Skeletal muscle cell (primary cell): ENCODE results near the gene CREBL2.

Experiments used
- DNase-seq: peaks from one replicate; pipeline ENCODE4 v3.0.0-alpha.2; 2010; ENCODE audit warnings: low read depth
- H3K4me3 ChIP-seq: 2 replicates; pipeline ENCODE4 v1.5.1; 2011; ENCODE audit warnings: low read depth, mild to moderate bottlenecking, control low read depth, low read length, moderate library complexity

CREBL2 gene

DNA sequence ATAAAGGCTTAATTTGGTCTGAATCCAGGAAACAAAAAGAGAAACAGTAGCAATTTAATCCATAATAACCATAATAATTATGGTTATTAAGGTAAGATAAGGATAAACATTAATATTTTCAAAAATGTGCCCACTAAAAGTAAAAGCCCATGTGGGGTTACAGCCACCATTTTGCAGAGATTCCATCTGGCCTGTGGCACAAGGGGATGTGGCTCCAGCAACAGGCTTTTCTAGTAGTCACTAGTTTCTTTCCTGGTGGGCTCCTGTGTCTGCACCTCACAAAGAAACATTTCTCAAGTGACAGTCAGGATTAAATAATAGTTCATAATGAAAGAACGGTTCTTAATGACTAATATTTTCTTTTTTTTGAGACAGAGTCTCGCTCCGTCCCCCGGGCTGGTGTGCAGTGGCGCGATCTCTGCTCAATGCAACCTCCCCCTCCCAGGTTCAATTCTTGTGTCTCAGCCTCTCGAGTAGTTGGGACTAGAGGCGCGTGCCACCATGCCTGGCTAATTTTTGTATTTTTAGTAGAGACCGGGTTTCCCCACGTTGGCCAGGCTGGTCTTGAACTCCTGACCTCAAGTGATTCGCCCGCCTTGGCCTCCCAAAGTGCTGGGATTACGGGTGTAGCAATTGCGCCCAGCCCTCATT is 52.1 kb downstream of the CREBL2 start:
- no peak overlapping the region for H3K4me3 ChIP-seq
- no peak for DNase-seq

DNA sequence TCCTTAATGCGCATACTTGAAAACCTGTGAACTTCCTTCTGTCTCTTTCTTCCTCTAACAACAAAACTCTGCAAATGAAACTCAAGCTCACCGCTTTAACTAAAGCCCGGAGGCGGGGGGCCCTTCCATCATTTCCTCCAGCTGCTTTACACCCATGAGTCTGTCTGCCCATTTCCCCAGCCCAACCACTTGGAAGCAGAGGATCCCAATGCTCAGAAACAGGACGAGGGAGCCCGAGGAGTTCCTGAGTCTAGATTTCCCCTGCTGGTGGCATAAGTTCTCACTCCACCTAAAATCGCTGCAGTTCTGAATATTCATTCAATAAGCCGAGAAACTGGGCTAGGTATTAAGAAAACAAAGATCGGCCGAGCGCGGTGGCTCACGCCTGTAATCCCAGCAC is 53.5 kb downstream of the CREBL2 start:
- no peak overlapping the region for H3K4me3 ChIP-seq
- DNase-seq = no peak

DNA sequence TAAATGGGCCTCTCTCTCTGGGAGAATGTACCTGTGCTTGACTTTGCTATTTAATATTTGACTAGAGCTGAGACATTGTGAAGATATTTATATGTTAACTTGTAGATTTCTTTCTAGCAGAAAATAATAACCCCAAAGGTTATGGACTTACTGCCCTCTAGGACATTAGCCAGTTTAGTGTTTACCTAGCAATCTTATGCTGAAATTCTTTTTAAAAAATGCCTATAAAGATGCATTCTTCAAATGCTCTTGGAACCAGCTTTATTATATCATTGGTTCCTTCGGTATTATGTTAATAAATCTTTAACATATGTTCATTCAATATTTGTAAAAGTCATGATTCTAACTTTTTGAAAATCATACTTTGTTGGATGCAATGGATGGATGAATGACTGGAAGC is 56.3 kb downstream of the CREBL2 start:
- DNase-seq = no peak
- no peak overlapping the region for H3K4me3 ChIP-seq

DNA sequence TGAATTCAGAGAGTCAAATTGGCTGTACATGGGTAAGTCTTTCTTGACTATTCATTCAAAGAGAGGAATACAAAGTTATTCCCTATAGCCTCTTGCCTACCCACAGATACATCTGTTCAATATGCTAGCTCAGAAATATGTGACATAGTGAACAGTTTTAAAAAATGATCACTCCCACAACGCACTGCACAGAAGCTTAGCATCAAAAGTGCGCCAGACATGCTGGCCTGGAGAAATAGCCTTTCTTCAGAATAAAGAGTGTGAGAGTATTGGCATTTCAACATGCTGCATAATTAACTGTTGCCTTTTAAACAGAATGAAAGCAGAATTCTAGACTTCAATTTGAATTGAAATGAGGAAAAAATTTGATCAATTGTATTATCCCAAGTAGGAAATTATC is 57.3 kb downstream of the CREBL2 start:
- H3K4me3 ChIP-seq = no peak overlapping the region
- DNase-seq = no peak

DNA sequence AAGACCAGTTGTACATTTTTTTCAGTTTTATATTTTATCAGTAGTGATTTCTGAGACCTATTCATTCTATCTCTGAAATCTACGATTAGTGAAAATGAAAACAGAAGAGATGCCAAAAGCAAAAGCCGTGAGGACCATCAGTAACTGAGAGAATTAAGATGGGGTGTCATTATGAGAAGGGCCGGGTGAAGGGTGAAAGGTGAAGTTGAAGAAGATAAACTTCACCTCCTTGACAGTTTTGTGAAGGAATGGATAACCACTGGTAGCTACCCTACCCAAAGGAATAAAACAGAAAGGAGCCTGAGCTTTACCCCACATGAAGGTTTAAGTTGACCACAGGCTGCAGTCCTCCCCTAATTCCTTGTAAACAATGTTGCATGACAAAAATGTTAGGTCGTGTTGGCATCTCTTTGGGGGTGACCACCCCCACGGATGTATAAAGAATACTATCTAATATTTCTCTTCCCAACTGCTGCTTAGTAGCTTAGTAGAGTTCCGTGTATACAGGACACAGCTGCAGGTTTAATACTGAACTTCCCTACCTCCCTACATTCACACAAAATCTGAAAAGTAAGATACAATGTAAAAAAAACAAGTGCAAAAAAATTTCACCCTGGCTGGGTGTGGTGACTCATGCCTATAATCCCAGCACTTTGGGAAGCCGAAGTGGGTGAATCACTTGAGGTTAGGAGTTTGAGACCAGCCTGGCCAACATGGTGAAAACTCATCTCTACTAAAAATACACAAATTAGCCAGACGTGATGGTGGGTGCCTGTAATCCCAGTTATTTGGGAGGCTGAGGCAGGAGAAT is 60.4 kb downstream of the CREBL2 start:
- no peak for DNase-seq
- H3K4me3 ChIP-seq = no peak overlapping the region

DNA sequence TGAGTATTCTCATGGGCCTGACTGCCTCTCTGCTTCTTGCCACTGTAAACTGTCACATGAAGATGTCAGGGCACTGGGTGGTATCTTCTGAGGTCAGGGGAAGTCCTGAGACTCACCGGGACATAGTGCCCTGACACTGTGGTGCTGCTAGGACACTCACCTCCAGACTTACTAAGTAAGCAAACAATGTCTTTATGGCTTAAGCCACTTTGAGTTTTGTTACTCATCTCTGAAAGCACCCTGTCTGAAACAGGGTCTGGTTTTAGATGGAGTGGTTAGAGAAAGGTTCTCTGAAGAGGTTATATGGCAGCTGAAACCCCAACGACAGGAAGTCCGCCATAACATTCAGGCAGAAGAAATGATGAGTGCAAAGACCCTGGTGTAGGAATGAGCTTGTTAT is 61.6 kb downstream of the CREBL2 start:
- no peak overlapping the region for H3K4me3 ChIP-seq
- no peak for DNase-seq

DNA sequence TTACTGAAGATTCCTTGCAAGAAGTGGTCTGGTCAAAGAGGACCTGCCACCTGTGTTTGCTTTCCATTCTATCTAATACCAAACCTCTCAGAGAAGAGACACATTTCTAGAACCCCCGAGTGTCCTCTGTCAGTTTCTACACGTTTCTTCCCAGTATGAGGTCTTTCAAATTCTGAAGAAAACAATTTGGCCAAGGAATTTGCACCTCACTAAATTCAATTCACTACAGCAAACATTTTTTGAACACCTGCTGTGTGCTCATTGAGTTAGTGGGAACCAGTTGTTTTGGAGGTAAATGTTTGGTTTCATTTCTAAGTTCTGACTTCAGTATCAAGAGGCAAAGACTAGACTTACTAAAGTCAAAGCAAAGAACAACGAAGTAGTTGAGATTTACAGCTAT is 64.9 kb downstream of the CREBL2 start:
- H3K4me3 ChIP-seq = no peak overlapping the region
- no peak for DNase-seq

DNA sequence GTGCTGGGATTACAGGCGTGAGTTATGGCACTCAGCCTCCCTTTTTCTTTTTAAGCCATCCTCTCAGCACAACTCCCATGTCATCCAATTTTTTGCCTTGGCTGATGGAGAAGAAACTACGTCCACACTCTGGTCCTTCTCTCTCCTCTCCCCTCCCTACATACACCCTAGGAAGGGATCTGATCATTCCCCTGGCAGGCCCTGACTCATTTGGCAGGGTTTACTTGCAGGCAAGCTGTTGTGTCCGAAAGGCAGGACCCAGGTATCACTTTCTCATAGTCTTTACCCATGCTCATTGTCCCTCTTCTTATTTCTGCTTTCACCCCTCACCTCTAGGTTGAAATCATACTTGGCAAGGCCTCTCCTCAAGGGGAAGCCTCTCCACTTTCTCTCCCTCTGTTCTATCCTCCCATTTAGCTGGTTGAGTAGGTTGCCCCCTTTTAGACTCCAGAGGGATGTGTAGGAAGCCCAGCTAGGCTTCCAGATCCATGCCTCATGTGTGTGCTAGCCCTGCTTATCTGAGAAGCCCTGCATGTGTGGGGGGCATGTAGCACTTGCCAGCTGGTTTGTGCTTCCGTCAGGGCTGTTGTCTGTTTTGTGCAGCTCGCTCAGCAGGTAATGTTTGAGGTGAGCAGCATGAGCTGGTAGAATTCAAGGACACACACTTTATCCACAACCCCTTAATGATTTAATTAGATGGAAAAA is 69.5 kb downstream of the CREBL2 start:
- no peak overlapping the region for H3K4me3 ChIP-seq
- DNase-seq = no peak

DNA sequence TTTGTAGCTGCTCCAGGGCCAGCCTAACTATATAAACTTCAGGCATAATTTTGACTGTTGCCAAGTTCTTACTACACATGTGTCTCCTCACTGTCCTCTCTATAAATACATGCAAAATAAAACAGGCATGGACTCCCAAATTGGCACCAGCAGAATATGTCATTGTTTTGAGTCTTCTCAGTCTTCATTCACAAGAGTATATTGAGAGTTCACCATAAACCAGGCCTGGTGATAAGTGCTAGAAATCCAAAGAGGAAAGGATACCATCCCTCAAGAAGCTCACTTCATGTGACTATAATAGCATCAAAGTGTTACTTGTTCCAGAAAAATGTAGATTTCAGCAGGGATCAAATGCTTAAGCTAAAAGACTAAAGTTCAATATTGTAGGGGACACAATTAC is 70.6 kb downstream of the CREBL2 start:
- no peak for DNase-seq
- H3K4me3 ChIP-seq = no peak overlapping the region

DNA sequence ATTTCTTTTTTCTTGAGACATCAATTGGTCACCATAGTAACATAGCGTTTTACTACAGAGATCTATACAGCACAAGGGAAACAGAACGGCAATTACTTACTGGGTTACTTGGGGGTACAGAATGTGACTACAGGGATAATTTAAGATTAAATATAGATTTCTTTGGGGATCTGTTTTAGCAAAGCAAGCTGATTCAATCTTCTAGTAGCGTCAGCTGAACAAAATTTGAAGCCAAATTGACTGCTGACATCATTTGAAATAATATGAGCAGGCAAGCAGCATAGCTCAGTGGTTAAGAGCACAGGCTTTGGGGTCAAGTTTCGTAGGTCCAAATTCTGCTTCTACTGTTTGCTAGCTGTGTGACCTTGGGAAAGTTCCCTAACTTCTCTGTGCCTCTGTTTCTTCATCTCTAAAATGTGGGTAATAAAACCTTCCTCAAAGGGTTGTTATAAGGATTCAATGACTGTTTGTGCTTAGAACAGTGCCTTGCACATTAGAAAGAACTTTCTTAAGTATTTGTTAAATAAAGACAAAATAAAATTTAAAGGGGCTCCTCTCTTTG is 71.5 kb downstream of the CREBL2 start:
- no peak overlapping the region for H3K4me3 ChIP-seq
- no peak for DNase-seq

DNA sequence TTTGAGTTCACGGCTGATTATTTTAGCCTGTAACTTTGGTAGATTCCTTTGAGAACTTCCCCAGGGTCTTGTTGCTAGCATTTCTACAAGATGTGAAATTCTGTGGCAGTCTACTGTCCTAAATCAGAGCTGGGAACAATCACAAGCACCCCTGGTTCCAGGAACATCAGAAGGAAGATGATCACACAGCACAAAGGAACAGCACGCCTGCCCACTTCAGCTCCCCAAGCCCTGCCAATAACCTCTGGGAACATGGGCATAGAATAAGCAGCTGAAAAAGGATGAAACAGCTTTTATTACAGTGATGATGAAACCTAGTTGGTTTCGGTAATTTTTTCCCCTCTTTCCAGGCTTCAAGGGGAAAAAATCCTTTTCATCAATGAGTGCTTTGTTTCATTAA is 72.0 kb downstream of the CREBL2 start:
- DNase-seq = no peak
- H3K4me3 ChIP-seq = no peak overlapping the region

DNA sequence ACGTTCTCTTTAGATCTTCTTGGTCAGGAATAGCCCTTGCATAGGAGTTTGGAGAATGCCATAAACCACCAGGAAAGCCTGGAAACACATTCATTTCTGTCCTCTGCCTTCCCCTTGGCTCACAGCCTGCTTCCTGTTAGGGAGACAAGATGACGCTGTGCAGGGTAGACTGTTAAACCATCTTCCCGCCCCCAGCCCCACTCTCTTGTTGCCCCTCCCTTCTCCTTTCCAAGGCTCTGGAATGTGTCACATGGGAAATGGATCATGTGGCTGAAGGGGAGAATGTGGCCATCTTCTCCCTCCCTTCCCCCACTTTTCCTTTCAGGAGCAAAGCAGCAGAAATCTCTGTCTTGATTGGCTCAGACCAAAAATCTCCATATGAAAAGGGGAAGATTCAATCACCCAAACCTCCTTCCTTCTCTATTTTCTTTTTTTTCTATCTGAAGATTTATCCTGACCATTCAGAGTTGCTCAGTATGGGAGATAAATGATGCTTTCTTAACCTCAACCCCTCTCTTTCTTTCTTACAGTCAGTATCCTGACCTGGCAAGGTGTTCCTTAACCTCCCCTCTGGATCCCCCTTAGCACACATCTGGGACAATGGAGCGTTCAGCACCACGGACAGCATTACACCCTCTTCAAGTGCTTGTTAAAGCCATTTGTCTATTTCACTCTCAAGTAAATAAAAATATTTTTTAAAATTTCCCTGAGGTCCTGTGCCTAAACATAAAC is 72.9 kb downstream of the CREBL2 start:
- no peak for DNase-seq

DNA sequence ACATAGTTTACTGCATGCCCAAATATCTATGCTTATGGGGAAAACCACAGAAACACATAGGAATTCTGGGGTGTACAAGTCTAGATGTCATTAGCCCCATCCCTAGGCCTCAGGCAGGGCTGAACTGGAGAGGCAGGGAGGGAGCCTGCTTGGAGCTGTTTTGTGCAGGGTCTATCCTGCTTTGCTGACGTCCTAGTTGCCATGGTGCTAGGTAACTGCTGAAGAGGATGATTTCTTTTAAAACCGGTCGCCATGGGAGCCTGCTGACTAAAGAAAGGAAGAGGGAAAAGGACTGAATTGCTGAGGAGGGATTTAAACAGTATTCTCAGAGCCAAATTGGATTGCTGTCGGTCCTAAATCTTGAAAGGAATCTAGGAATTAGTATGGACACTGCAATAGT is 73.6 kb downstream of the CREBL2 start:
- no peak for DNase-seq
- H3K4me3 ChIP-seq = no peak overlapping the region

More for the DNA sequence above, 72.9 kb downstream of the CREBL2 start:
- H3K4me3 ChIP-seq = no peak overlapping the region

DNA sequence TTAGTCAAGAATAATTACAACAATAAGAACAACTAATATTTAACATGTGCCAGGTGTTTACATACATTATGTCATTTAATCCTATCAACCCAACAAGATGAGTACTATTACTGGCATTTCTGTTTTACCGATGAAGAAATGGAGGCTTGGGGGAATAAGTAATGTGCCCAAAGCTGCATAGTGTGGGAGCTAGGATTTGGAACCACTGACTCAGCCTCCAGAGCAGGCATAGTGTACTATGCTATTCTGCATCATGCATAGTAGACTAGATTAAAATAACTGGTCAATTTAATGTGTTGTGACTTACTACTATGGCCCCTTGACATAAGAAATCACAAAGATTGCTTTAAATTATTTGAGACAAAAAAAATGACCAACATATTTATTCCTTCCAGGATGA is 74.8 kb downstream of the CREBL2 start:
- no peak for DNase-seq
- no peak overlapping the region for H3K4me3 ChIP-seq

DNA sequence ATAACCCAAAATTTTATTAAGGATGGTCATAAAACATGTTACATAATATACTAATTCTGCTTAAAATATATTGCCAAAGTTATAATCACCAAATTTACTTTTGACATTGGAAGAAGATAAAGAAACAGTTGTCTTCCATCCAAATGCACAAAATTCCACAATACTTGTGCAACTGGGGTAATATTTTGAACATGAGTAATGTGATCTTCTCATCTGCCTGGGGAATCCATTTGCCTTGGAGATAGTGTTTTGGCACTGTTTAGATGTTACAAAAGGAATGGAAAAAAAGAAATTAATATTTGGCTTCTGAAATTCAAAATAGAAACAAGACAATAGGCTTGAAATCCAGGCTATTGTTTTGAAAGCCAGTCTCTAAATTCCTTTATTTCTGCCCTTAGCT is 75.2 kb downstream of the CREBL2 start:
- H3K4me3 ChIP-seq = no peak overlapping the region
- DNase-seq = no peak

DNA sequence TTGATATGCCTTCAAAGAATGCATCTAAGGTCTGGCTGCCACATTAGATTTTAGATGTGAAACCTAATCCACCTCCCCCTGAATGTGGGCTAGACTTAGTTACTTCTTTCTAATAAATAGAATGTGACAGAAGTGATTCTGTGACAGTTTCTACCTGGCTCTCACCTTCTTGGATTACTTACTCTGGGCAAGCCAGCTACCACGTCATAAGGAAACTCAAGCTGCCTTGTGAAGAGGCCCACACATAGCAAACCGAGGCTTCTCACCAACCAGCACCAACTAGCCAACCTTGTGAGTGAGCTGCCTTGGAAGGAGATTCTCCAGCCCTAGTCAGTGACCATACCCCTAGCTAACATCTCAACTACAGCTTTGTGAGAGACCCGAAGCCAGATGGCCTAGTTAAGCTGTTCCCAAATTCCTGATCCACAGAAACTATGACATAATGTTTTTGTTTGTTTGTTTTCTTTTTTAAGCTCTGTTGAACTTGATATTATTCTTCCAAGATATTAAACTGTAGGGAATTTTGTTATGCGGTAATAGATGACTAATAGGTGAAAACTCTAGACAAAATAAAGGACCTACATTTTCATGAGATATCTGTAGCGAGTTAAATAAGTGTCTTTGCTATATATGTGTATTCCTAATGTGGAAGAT is 78.1 kb downstream of the CREBL2 start:
- no peak for DNase-seq
- no peak overlapping the region for H3K4me3 ChIP-seq

DNA sequence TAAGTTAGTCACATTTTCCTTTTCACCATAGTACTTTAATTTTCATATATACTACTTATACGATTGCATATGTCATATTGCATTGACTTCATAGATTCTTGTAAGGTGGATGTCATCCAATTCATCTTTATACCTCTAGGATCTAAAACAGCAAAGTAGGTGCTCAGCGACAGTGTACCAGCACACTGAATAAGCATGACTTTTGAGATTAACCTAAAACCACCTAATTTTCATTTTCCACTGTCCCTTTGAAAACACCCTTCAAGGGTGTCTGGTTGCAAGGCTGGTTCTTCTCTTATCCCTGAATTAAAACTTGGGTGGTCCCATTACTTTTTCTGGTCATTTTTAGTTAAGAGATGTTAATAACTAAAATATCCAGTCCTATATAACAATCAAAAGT is 79.9 kb downstream of the CREBL2 start:
- DNase-seq = no peak
- H3K4me3 ChIP-seq = no peak overlapping the region

DNA sequence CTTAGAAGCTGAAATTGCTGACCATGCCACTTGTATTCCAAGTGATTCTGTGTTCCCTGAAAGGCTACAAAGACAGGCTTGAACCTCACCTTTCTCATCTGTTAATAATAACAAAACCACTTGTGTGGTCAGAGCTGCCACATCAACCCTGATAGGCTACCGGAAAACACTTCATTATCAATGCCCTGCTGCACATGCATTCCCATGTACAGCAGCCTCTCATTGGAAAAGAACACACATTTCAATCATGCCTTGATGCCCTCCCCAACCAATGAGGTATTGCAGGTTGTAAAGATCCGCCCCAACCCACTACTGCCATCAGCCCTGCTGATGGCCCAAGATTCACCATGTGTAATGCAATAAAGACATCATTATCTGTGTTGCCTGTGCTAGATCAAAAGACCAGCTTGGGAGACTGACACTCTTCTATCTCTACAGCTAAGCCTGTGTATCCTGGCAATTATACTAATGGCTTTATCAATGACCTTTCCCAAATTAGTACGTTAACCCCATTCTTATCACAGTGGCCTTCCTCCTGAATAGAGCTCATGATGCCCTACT is 81.5 kb downstream of the CREBL2 start:
- H3K4me3 ChIP-seq = no peak overlapping the region
- no peak for DNase-seq
